IMR-90 (cell line): ENCODE measurements around the gene ASF1A. TPM values are rescaled to one million over a fixed set of nuclear protein-coding genes. Genes with fewer than 3 reads are reported as not detected.
A peak's percentile ranks its signal among the peaks of the same experiment; 100 is the strongest.

ENCODE experiments used
- ATAC-seq: fragments of 200-7000 bp; cut with Tn5 transposase; 2 replicates; pipeline ENCODE4 v1.9.1; 2020; ENCODE audit warnings: low read depth, mild to moderate bottlenecking, moderate library complexity
- BruUV-seq: library from RNA; stranded (reverse); fragments of 400-500 nt; replicated peaks from 2 replicates; lab custom pipeline; 2021; lab: Mats Ljungman, UMichigan
- CTCF ChIA-PET: fragments of 300-600 bp; formaldehyde crosslinking; extraction: SDS; loops from one replicate; lab custom pipeline; 2021; ENCODE audit warnings: antibody characterized with exemption; lab: Yijun Ruan, JAX
- POLR2A ChIA-PET: fragments of 300-600 bp; sonication (Branson Sonifier 250); formaldehyde crosslinking; loops from one replicate; lab custom pipeline; 2022; ENCODE audit warnings: antibody characterized with exemption; ENCODE audit not compliant: unreplicated experiment; lab: Charles Lee
- DNase-seq: peaks from one replicate; pipeline ENCODE4 v3.0.0; 2013
- H2AFZ ChIP-seq: replicated peaks from 2 replicates; pipeline ENCODE3; 2013; ENCODE audit warnings: low read length, mild to moderate bottlenecking; ENCODE audit not compliant: poor library complexity
- H2AK5ac ChIP-seq: 2 replicates; pipeline ENCODE4 v1.6.1; 2013; ENCODE audit warnings: low read depth, low read length, inconsistent platforms
- H2AK9ac ChIP-seq: replicated peaks from 2 replicates; pipeline ENCODE3; 2013; ENCODE audit warnings: mild to moderate bottlenecking, low read depth, low read length, moderate library complexity; ENCODE audit not compliant: poor library complexity
- H2BK120ac ChIP-seq: 2 replicates; pipeline ENCODE4 v1.6.1; 2013; ENCODE audit warnings: low read depth, low read length, inconsistent platforms
- H2BK15ac ChIP-seq: 3 replicates; pipeline ENCODE4 v1.6.1; 2013; ENCODE audit warnings: low read depth, low read length, inconsistent platforms
- H2BK20ac ChIP-seq: 2 replicates; pipeline ENCODE4 v1.6.1; 2013; ENCODE audit warnings: low read depth, mild to moderate bottlenecking, inconsistent platforms, low read length, moderate library complexity
- H2BK5ac ChIP-seq: 2 replicates; pipeline ENCODE4 v1.6.1; 2013; ENCODE audit warnings: mild to moderate bottlenecking, low read depth, low read length, inconsistent platforms; ENCODE audit not compliant: poor library complexity, severe bottlenecking
- H3K14ac ChIP-seq: replicated peaks from 2 replicates; pipeline ENCODE4 v1.6.1; 2013; ENCODE audit warnings: low read depth, low read length, inconsistent platforms
- H3K18ac ChIP-seq: 2 replicates; pipeline ENCODE4 v1.6.1; 2013; ENCODE audit warnings: low read depth, low read length, control low read depth
- H3K23ac ChIP-seq: 2 replicates; pipeline ENCODE4 v1.6.1; 2013; ENCODE audit warnings: low read depth, low read length, inconsistent platforms
- H3K27ac ChIP-seq: 2 replicates; pipeline ENCODE4 v1.5.1; 2013; ENCODE audit warnings: mild to moderate bottlenecking, control low read depth, low read length; ENCODE audit not compliant: insufficient read depth
- H3K27me3 ChIP-seq: 2 replicates; pipeline ENCODE4 v1.6.1; 2013; ENCODE audit warnings: low read length; ENCODE audit not compliant: control insufficient read depth, insufficient read depth
- H3K36me3 ChIP-seq: 2 replicates; pipeline ENCODE4 v1.6.1; 2013; ENCODE audit warnings: low read length, mixed read lengths; ENCODE audit not compliant: control insufficient read depth, insufficient read depth
- H3K4ac ChIP-seq: 2 replicates; pipeline ENCODE4 v1.6.1; 2013; ENCODE audit warnings: low read depth, low read length, inconsistent platforms
- H3K4me1 ChIP-seq: 2 replicates; pipeline ENCODE4 v1.6.1; 2013; ENCODE audit warnings: low read length, mixed read lengths; ENCODE audit not compliant: control insufficient read depth, insufficient read depth
- H3K4me2 ChIP-seq: 2 replicates; pipeline ENCODE4 v1.6.1; 2013; ENCODE audit warnings: low read depth, mild to moderate bottlenecking, control low read depth, low read length, moderate library complexity
- H3K4me3 ChIP-seq: 2 replicates; pipeline ENCODE4 v1.5.1; 2013; ENCODE audit warnings: low read depth, mild to moderate bottlenecking, control low read depth, low read length, moderate library complexity; ENCODE audit not compliant: insufficient read depth
- H3K56ac ChIP-seq: 2 replicates; pipeline ENCODE4 v1.6.1; 2013; ENCODE audit warnings: low read length, inconsistent platforms; ENCODE audit not compliant: insufficient read depth; ENCODE audit errors: extremely low read depth
- H3K79me1 ChIP-seq, 2 experiments: 2 replicates each; pipeline ENCODE4 v1.6.1; 2013; ENCODE audit warnings: low read length in 2 of 2, inconsistent platforms in 1 of 2, low read depth in 1 of 2
- H3K9ac ChIP-seq: 2 replicates; pipeline ENCODE4 v1.6.1; 2013; ENCODE audit warnings: low read depth, low read length, control low read depth
- H3K9me1 ChIP-seq: 2 replicates; pipeline ENCODE4 v1.6.1; 2013; ENCODE audit warnings: low read length, inconsistent platforms; ENCODE audit not compliant: insufficient read depth
- H3K9me3 ChIP-seq: 2 replicates; pipeline ENCODE4 v1.6.1; 2013; ENCODE audit warnings: low read length; ENCODE audit not compliant: control insufficient read depth, insufficient read depth
- H4K20me1 ChIP-seq: 2 replicates; pipeline ENCODE4 v1.6.1; 2013; ENCODE audit warnings: low read length, inconsistent platforms; ENCODE audit not compliant: insufficient read depth
- H4K5ac ChIP-seq: 2 replicates; pipeline ENCODE4 v1.6.1; 2013; ENCODE audit warnings: mild to moderate bottlenecking, low read depth, low read length, control low read depth
- H4K8ac ChIP-seq, 2 experiments: 2 replicates each; pipeline ENCODE4 v1.6.1; 2013; ENCODE audit warnings: low read depth in 2 of 2, low read length in 2 of 2, control low read depth in 1 of 2, inconsistent platforms in 1 of 2
- H4K91ac ChIP-seq: 2 replicates; pipeline ENCODE4 v1.6.1; 2013; ENCODE audit warnings: low read depth, low read length, inconsistent platforms; ENCODE audit not compliant: insufficient read depth
- MAFK ChIP-seq: IDR thresholded peaks from 2 replicates; pipeline ENCODE4 v1.6.1; 2012; ENCODE audit warnings: low read depth, low read length, improper control_type of control experiment
- MAZ ChIP-seq: IDR thresholded peaks from 2 replicates; pipeline ENCODE4 v1.6.1; 2012; ENCODE audit warnings: low read depth, mild to moderate bottlenecking, low read length, improper control_type of control experiment, moderate library complexity, borderline replicate concordance
- dilution Hi-C: fragments of 300-500 bp; cut with HindIII; formaldehyde crosslinking; loops from one replicate; pipeline ENCODE4 v1.14.3; 2018; ENCODE audit warnings: low sequenced_read_pairs; ENCODE audit not compliant: unreplicated experiment
- in situ Hi-C: fragments of 300-500 bp; cut with MboI; formaldehyde crosslinking; loops from 3 replicates; pipeline ENCODE4 v1.14.3; 2019; ENCODE audit warnings: low sequenced_read_pairs, inconsistent platforms, mixed read lengths
- intact Hi-C: fragments of 100-400 bp; cut with micrococcal nuclease; formaldehyde crosslinking; loops from 2 replicates; pipeline ENCODE4 v1.10.0; 2022
- polyA plus RNA-seq, 3 experiments: library from polyadenylated mRNA; depleted of rRNA; stranded (reverse); fragments of >200 nt; gene quantifications; 2 replicates each; pipeline ENCODE4 v1.2.3, GENCODE V29; 2012; ENCODE audit warnings: low replicate concordance in 1 of 3
- total RNA-seq: library from RNA; depleted of rRNA; stranded (reverse); fragments of >200 nt; gene quantifications from 2 replicates; pipeline ENCODE4 v1.2.3, GENCODE V29; 2012
- TF ChIP-seq, protein P1 (sequence below): fragments of 150-350 bp; IDR thresholded peaks from 2 replicates; pipeline ENCODE4 v1.6.1; 2017; ENCODE audit warnings: mild to moderate bottlenecking, antibody characterized with exemption, low read length, low read depth

Gene ASF1A
- total and polyA plus RNA-seq, 2 of the 4 experiments (the other 2 are of a cell fraction) = 10.1 to 11.1 TPM

DNA sequence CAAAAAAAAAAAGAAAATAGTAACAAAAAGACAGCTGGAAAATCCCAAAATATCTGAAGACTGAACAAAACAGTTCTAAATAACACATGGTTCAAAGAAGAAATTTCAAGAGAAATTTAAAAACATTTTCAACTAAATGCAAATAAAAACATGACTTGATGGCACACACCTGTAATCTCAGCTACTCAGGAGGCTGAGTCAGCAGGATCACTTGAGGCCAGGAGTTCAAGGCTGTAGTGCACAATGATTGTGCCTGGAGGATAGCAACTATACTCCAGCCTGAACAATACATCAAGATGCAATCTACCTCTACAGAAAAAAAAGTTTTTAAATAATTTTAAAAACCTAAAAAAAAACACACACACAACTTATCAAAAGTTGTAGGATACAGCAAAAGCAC, 21.6 kb upstream of the ASF1A start:
- CTCF ChIA-PET = interaction anchor here (0.6 kb wide), 1 partner anchor 40 kb away, joined by 4 read pairs; no protein-coding TSS in a partner anchor
- H3K18ac ChIP-seq = no peak overlapping the region
- H4K91ac ChIP-seq = no peak overlapping the region
- no TSS peak for BruUV-seq
- no peak overlapping the region for H4K8ac ChIP-seq
- H3K9me1 ChIP-seq = no peaks in the 10 kb centered on the region
- no peak overlapping the region for H3K56ac ChIP-seq
- peaks cover 6 to 10% of the 10 kb centered on the region in 2 experiments; a peak in 2 of 4 replicates for H3K79me1 ChIP-seq
- H3K4ac ChIP-seq = no peak overlapping the region
- H3K4me3 ChIP-seq = no peak overlapping the region
- H3K36me3 ChIP-seq = no peaks in the 10 kb centered on the region
- no peak overlapping the region for H3K9ac ChIP-seq
- H2AK9ac ChIP-seq = no peak overlapping the region
- no peaks in the 10 kb centered on the region for H3K27me3 ChIP-seq
- no peak overlapping the region for H2AK5ac ChIP-seq
- no peak overlapping the region for H2BK120ac ChIP-seq
- H3K14ac ChIP-seq = no peak overlapping the region
- H4K5ac ChIP-seq = no peak overlapping the region
- no peak overlapping the region for H3K4me2 ChIP-seq
- dilution Hi-C loops (no loop called here), in situ Hi-C loops (no loop called here), intact Hi-C loops (no loop called here)
- H3K9me3 ChIP-seq = no peaks in the 10 kb centered on the region
- POLR2A ChIA-PET = interaction anchor here (0.6 kb wide), 1 partner anchor 88 kb away, joined by 3 read pairs; no protein-coding TSS in a partner anchor
- no peaks in the 10 kb centered on the region for H4K20me1 ChIP-seq
- peaks cover 2% of the 10 kb centered on the region; the same call in 1 of the 2 replicates for H3K4me1 ChIP-seq
- ATAC-seq = no peak
- H3K27ac ChIP-seq = no peak overlapping the region
- H2AFZ ChIP-seq = no peak overlapping the region
- H2BK5ac ChIP-seq = no peak overlapping the region
- H2BK15ac ChIP-seq = no peak overlapping the region
- no peak overlapping the region for H2BK20ac ChIP-seq
- no peak overlapping the region for H3K23ac ChIP-seq
- TF ChIP-seq MAZ (no peak), MAFK (0 out of 2 replicates have a peak, but pooled peaks have one; percentile 18)
- TF ChIP-seq, protein P1, sequence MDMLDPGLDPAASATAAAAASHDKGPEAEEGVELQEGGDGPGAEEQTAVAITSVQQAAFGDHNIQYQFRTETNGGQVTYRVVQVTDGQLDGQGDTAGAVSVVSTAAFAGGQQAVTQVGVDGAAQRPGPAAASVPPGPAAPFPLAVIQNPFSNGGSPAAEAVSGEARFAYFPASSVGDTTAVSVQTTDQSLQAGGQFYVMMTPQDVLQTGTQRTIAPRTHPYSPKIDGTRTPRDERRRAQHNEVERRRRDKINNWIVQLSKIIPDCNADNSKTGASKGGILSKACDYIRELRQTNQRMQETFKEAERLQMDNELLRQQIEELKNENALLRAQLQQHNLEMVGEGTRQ = no peak
- no peak for DNase-seq
